HepG2 (cell line): ENCODE results near the gene TEX14.

Experiments
- CBFB ChIP-seq: sonication (generic); formaldehyde crosslinking; IDR thresholded peaks from 2 replicates; pipeline ENCODE4 v1.4.0; 2020; ENCODE audit warnings: missing genetic modification reagents
- CTCF ChIP-seq: sonication (generic); formaldehyde crosslinking; IDR thresholded peaks from 2 replicates; pipeline ENCODE4 v1.5.0; 2020; ENCODE audit warnings: mild to moderate bottlenecking, missing genetic modification reagents, moderate library complexity
- EED ChIP-seq: sonication (generic); formaldehyde crosslinking; IDR thresholded peaks from 2 replicates; pipeline ENCODE4 v1.5.0; 2020; ENCODE audit warnings: mild to moderate bottlenecking, missing genetic modification reagents
- EZH2 ChIP-seq: conservative IDR thresholded peaks from 2 replicates; pipeline ENCODE4 v1.6.1; 2012; ENCODE audit warnings: mild to moderate bottlenecking, low read depth, low read length, moderate library complexity
- JUND ChIP-seq: sonication (generic); formaldehyde crosslinking; IDR thresholded peaks from 2 replicates; pipeline ENCODE4 v1.8.0; 2022; ENCODE audit warnings: mild to moderate bottlenecking, missing genetic modification reagents
- NFE2L1 ChIP-seq: sonication (generic); formaldehyde crosslinking; IDR thresholded peaks from 2 replicates; pipeline ENCODE4 v1.4.0; 2020; ENCODE audit warnings: missing genetic modification reagents, mild to moderate bottlenecking, borderline replicate concordance
- POLR2A ChIP-seq, 2 experiments: IDR thresholded peaks; 2 replicates each; pipeline ENCODE4 v1.6.1; 2011; ENCODE audit warnings: low read depth in 2 of 2, low read length in 2 of 2, mild to moderate bottlenecking in 1 of 2, moderate library complexity in 1 of 2; ENCODE audit not compliant: insufficient read depth in 1 of 2
- POLR2AphosphoS5 ChIP-seq: IDR thresholded peaks from 2 replicates; pipeline ENCODE4 v1.6.1; 2012; ENCODE audit warnings: low read depth, low read length
- SMARCC2 ChIP-seq: fragments of 450-650 bp; IDR thresholded peaks from 2 replicates; pipeline ENCODE4 v1.6.1; 2017; ENCODE audit warnings: antibody characterized with exemption, mild to moderate bottlenecking
- SOX6 ChIP-seq, 2 experiments: fragments of 450-650 bp in 1 of 2; sonication (generic) in 1 of 2; formaldehyde crosslinking in 1 of 2; IDR thresholded peaks; 2 replicates each; pipeline versions ENCODE4 v1.4.0 to v1.6.1; 2017 to 2020; ENCODE audit warnings: antibody characterized with exemption in 1 of 2, mild to moderate bottlenecking in 1 of 2, missing genetic modification reagents in 1 of 2
- TCF7 ChIP-seq: sonication (generic); IDR thresholded peaks from 2 replicates; pipeline ENCODE4 v1.6.1; 2016; ENCODE audit warnings: antibody characterized with exemption, low read depth
- TCF7L2 ChIP-seq: IDR thresholded peaks from 2 replicates; pipeline ENCODE4 v1.6.1; 2011; ENCODE audit warnings: mild to moderate bottlenecking, low read depth, low read length, moderate library complexity
- ZNF318 ChIP-seq: sonication (generic); formaldehyde crosslinking; IDR thresholded peaks from 2 replicates; pipeline ENCODE4 v1.4.0; 2020; ENCODE audit warnings: mild to moderate bottlenecking, missing genetic modification reagents
- ZNF773 ChIP-seq: sonication (generic); formaldehyde crosslinking; IDR thresholded peaks from 2 replicates; pipeline ENCODE4 v1.4.0; 2020; ENCODE audit warnings: missing genetic modification reagents, borderline replicate concordance

GRCh38 chr17:58574025-58574424 is 117.8 kb downstream of the TEX14 start:
- TF ChIP-seq CTCF (no peak), SMARCC2 (no peak), JUND (CRISPR knock-in tag) (no peak), EED (no peak), ZNF318 (CRISPR knock-in tag) (no peak), EZH2 (no peak), SOX6 (IDR thresholded peaks at IDR 0.05) (no peak), SOX6 (CRISPR knock-in tag; IDR thresholded peaks at IDR 0.05) (no peak), TCF7 (no peak), POLR2AphosphoS5 (no peak), TCF7L2 (no peak), POLR2A (IDR thresholded peaks at IDR 0.05; ENCODE audit: insufficient read depth in 1 of 2, low read depth in 2 of 2, low read length in 2 of 2) (no peak), CBFB (CRISPR knock-in tag) (no peak), ZNF773 (CRISPR knock-in tag) (no peak), NFE2L1 (CRISPR knock-in tag) (no peak)
